Mesothelial cell of epicardium (in vitro differentiated cells): ENCODE data around the gene CEP20. TPM values are rescaled to one million over a fixed set of nuclear protein-coding genes. Genes with fewer than 3 reads are reported as not detected.

ENCODE experiments used
- DNase-seq, 2 experiments: peaks; one replicate each; pipeline ENCODE4 v3.0.0; 2021; ENCODE audit warnings: low spot score in 2 of 2; ENCODE audit not compliant: unreplicated experiment in 2 of 2
- H3K27ac Mint-ChIP-seq: 2 replicates; pipeline ENCODE4 v1.8.0; 2021; ENCODE audit warnings: mixed read lengths
- H3K27me3 Mint-ChIP-seq: 2 replicates; pipeline ENCODE4 v1.8.0; 2021; ENCODE audit warnings: low read depth, mixed read lengths
- H3K36me3 Mint-ChIP-seq: 2 replicates; pipeline ENCODE4 v1.8.0; 2021; ENCODE audit warnings: mixed read lengths
- H3K4me1 Mint-ChIP-seq: 2 replicates; pipeline ENCODE4 v1.8.0; 2021; ENCODE audit warnings: mixed read lengths
- H3K4me3 Mint-ChIP-seq: 2 replicates; pipeline ENCODE4 v1.8.0; 2021; ENCODE audit warnings: mild to moderate bottlenecking, moderate library complexity, mixed read lengths
- H3K9me3 Mint-ChIP-seq: 2 replicates; pipeline ENCODE4 v1.8.0; 2021; ENCODE audit warnings: mixed read lengths
- total RNA-seq: library from RNA; stranded (reverse); gene quantifications from 3 replicates; pipeline ENCODE4 v1.2.1, GENCODE V29; 2021
- TF ChIP-seq, protein P1 (sequence below): fragments of 200-600 bp; sonication (generic); IDR thresholded peaks from one replicate; pipeline ENCODE4 v1.5.0; 2021; ENCODE audit warnings: antibody characterized with exemption; ENCODE audit not compliant: unreplicated experiment

CEP20 gene
- total RNA-seq, 1 donor from 2014 or later, result 23.3 TPM

DNA sequence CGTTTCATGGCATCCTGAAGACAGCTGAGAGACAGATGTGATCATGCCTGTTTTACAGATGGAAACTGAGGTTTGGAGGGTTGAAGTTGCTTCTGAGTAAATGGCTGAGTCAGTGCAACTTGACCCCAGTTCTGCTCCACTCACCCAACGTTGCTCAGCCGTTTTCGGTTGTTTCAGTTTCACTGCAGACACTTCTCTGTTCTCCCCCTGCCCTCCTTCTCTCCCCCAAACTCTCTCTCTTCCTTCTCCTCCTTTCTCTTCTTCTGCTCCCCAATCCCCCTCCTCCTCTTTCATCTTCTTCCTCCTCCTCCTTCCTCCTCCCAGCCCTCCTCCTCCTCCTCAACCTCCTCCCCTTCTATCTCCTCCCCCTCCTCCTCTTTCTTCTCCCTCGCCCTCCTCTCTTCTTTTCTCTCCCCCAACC, 9.4 kb upstream of the CEP20 start:
- TF ChIP-seq, protein P1, sequence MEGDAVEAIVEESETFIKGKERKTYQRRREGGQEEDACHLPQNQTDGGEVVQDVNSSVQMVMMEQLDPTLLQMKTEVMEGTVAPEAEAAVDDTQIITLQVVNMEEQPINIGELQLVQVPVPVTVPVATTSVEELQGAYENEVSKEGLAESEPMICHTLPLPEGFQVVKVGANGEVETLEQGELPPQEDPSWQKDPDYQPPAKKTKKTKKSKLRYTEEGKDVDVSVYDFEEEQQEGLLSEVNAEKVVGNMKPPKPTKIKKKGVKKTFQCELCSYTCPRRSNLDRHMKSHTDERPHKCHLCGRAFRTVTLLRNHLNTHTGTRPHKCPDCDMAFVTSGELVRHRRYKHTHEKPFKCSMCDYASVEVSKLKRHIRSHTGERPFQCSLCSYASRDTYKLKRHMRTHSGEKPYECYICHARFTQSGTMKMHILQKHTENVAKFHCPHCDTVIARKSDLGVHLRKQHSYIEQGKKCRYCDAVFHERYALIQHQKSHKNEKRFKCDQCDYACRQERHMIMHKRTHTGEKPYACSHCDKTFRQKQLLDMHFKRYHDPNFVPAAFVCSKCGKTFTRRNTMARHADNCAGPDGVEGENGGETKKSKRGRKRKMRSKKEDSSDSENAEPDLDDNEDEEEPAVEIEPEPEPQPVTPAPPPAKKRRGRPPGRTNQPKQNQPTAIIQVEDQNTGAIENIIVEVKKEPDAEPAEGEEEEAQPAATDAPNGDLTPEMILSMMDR, result no peak
- H3K36me3 Mint-ChIP-seq, result no peaks in the 10 kb centered on the region
- no peaks in the 10 kb centered on the region for H3K4me1 Mint-ChIP-seq
- peaks cover 5% of the 10 kb centered on the region for H3K27me3 Mint-ChIP-seq
- H3K4me3 Mint-ChIP-seq, result no peak overlapping the region
- no peaks in the 10 kb centered on the region for H3K9me3 Mint-ChIP-seq
- no peak overlapping the region for H3K27ac Mint-ChIP-seq
- no peak for DNase-seq

DNA sequence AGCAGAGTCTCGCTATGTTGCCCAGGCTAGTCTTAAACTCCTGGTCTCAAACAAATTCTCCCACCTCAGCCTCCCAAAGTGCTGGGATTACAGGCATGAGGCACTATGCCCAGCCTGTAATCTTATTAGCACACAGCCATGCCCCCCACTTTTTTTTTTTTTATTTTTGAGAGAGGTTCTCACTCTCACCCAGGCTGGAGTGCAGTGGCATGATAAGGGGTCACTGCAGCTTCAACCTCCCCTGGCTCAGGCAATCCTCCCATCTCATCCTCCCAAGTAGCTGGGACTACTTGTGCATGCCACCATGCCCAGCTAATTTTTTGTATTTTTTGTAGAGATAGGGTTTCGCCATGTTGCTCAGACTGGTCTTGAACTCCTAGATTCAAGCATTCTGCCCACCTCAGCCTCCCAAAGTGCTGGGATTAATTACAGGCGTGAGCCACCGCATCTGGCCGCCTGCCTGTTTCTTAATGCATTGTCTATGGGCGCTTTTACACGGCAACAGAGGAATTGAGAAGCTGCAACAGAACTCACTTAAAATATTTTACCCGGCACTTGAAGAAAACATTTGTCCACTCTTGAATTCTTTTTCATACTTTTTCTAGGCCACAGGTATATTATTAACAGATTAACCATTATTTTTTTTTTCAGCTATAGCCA, 8.8 kb upstream of the CEP20 start:
- Mint-ChIP-seq H3K4me3 (no peak overlapping the region), H3K27ac (no peak overlapping the region), H3K9me3 (no peaks in the 10 kb centered on the region), H3K27me3 (peaks cover 3% of the 10 kb centered on the region), H3K36me3 (no peaks in the 10 kb centered on the region), H3K4me1 (no peaks in the 10 kb centered on the region)
- TF ChIP-seq, protein P1, result no peak
- no peak for DNase-seq

DNA sequence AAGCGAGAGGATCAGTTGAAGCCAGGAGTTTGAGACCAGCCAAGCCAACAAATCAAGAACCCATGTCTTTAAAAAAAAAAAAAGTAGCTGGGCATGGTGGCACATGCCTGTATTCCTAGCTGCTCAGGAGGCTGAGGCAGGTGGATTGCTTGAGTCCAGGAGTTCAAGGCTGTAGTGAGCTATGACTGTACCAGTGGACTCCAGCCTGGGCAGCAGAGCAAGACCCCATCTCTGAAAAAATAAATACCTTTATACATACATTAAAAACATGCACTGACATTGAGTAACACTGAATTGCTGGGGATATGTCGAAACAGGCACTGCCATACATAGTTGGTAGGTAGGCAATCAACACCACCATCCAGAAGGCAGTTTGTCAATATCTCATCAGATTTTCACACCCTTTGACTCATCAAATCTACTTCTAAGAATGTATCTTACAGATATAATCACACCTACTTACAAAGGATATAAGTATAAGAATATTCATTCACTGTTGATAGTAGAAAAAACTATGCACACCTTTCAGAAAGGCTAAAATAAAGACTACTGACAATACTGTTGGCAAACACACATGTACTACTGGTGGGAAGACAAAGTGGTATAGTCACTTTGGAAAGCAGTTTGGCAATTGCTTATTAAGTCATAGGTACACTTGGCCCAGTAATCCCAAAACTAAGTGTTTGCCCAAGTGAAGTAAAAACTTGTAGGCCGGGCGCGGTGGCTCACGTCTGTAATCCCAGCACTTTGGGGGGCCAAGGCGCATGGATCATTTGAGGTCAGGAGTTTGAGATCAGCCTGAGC, 6.4 kb upstream of the CEP20 start:
- no peak overlapping the region for H3K27ac Mint-ChIP-seq

DNA sequence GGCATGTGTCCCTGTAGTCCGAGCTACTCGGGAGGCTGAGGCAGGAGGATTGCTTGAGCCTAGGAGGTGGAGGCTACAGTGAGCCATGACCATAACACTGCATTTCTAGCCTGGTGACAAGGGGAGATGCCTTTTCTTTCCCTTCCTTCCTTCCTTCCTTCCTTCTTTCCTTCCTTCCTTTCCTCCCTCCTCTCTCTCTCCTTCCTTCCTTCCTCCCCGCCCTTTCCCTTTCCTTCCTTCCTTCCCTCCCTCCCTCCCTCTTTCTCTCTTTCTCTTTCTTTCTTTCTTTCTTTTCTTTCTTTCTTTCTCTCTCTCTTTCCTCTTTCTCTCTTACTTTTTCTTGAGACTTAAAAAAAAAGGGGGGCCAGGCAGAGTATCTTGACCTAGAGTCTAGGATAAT, 3.1 kb upstream of the CEP20 start:
- DNase-seq, result no peak
- Mint-ChIP-seq H3K4me1 (peaks cover 17% of the 10 kb centered on the region), H3K27ac (no peak overlapping the region), H3K27me3 (peaks cover 5% of the 10 kb centered on the region), H3K4me3 (no peak overlapping the region), H3K36me3 (no peaks in the 10 kb centered on the region), H3K9me3 (no peaks in the 10 kb centered on the region)
- TF ChIP-seq, protein P1, result no peak

More for the DNA sequence above, 6.4 kb upstream of the CEP20 start:
- H3K36me3 Mint-ChIP-seq, result no peaks in the 10 kb centered on the region
- H3K9me3 Mint-ChIP-seq, result no peaks in the 10 kb centered on the region
- H3K4me1 Mint-ChIP-seq, result no peaks in the 10 kb centered on the region
- H3K27me3 Mint-ChIP-seq, result peaks cover 5% of the 10 kb centered on the region
- H3K4me3 Mint-ChIP-seq, result no peak overlapping the region
- DNase-seq, result no peak
- TF ChIP-seq, protein P1, result no peak

DNA sequence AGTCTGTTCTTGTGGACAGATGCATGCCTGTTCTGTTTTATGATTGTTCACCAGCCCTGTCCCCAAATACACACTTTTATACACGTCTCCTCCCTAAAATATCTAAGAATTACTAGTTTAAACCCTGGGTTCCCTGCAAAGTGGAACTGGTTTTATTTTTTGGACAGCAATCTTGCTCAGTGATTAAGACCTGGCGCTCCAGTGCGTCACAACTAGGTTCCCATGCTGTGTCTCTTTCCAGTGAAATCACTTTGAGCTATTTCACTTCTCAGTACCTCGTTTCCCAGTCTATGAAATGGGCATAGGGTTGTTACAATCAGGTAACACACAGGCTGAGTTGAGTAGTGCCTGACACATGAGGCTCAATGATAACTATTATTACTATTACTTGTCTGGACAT, 1.1 kb downstream of the CEP20 start:
- peak overlapping the region; percentile 100 for H3K4me3 Mint-ChIP-seq
- peaks cover 3% of the 10 kb centered on the region for H3K36me3 Mint-ChIP-seq
- peaks cover 2% of the 10 kb centered on the region for H3K27me3 Mint-ChIP-seq
- H3K4me1 Mint-ChIP-seq, result peaks cover 26% of the 10 kb centered on the region
- H3K9me3 Mint-ChIP-seq, result no peaks in the 10 kb centered on the region
- TF ChIP-seq, protein P1, result no peak
- no peak for DNase-seq
- H3K27ac Mint-ChIP-seq, result no peak overlapping the region
